SH-SY5Y (cell line): ENCODE data around the gene CSNK2A3.

ENCODE experiments used
- GATA2 ChIP-seq: IDR thresholded peaks from 2 replicates; pipeline ENCODE4 v1.6.1; 2011; ENCODE audit warnings: mild to moderate bottlenecking, low read depth, low read length
- GATA3 ChIP-seq: IDR thresholded peaks from 2 replicates; pipeline ENCODE4 v1.6.1; 2011; ENCODE audit warnings: low read depth, mild to moderate bottlenecking, low read length, moderate library complexity

DNA sequence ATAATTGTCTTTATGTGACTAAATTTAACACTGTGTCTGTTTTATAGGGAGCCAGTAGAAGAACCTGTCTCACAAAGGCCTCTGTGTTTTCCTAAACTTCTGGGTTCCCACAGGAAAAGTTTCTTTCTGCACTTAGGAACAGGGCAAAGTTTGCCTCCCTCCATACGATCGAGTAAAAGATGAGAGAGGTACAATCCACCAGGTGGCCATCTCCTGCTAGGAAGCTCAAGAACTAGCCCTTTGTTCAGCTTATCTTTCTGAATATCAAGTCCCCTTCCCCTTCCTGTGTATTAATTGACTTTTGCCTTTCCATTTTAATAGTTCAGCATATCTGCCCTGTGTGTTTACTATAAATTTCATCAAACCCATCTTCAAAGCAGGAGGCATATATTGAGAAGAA, 18.0 kb downstream of the CSNK2A3 start:
- no peak for TF ChIP-seq GATA2
- TF ChIP-seq GATA3 = no peak
